ENCODE data around the gene DTX3. TPM values are rescaled to one million over a fixed set of nuclear protein-coding genes. Genes with fewer than 3 reads are reported as not detected.
"Not testable (repeated sequence)": the region's sequence is repeated elsewhere in the genome, so short reads cannot be mapped to it uniquely, and the experiment has no call there.

The DTX3 gene
- total RNA-seq, 2 experiments from 2014 or later = 15.4 to 17.8 TPM

DNA sequence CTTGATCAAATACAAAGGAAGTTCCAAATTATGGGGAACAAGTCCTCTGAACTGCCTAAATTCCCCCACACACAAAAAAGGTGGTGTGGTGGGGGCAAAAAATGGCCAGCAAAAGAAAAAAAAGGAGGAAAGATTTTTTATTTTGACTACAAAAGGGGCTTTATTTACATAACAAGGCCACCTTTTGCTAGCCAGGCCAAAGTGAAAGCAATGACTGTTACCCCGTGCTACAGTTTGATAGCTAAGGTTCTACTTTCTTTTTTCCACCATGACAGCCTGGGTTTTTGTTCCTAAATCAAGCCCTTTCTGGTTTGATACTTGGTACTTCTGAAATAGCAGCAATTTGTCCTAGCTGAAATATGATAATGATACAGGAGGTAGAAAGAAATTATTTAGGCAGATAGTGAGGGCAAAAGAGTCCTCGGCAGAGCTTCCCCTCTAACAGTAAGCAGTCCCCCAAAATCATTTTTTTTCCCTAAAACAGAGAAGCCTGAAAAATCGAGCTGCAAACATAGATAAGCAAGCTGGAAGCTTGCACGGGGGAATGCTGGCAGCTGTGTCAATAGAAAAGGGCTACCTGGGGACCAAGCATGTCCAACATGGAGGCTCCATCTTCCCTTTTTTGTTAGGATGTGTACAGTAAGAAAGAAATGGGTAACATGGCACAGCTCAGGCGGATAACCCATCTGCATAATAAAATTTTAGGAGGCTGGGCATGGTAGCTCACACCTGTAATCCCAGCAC lies 37.2 kb downstream of the DTX3 start:
- no peak for ATAC-seq
- Mint-ChIP-seq H3K36me3 (ENCODE audit: low read depth) (no peaks in the 10 kb centered on the region), H3K4me1 (ENCODE audit: low read depth) (no peaks in the 10 kb centered on the region), H3K4me3 (no peak overlapping the region), H3K9me3 (ENCODE audit: insufficient read depth) (peaks cover 4% of the 10 kb centered on the region), H3K27me3 (ENCODE audit: low read depth) (peaks cover 22% of the 10 kb centered on the region), H3K27ac (no peak overlapping the region)
- ChIA-PET CTCF (interaction anchor here (2.1 kb wide), 1 partner anchor 9 kb away, joined by 8 read pairs; the partner anchor contains the start of gene B4GALNT1), POLR2A (interaction anchor here (0.9 kb wide), 1 partner anchor 14 kb away, joined by 4 read pairs; no protein-coding TSS in a partner anchor)
- DNase-seq = no peak

DNA sequence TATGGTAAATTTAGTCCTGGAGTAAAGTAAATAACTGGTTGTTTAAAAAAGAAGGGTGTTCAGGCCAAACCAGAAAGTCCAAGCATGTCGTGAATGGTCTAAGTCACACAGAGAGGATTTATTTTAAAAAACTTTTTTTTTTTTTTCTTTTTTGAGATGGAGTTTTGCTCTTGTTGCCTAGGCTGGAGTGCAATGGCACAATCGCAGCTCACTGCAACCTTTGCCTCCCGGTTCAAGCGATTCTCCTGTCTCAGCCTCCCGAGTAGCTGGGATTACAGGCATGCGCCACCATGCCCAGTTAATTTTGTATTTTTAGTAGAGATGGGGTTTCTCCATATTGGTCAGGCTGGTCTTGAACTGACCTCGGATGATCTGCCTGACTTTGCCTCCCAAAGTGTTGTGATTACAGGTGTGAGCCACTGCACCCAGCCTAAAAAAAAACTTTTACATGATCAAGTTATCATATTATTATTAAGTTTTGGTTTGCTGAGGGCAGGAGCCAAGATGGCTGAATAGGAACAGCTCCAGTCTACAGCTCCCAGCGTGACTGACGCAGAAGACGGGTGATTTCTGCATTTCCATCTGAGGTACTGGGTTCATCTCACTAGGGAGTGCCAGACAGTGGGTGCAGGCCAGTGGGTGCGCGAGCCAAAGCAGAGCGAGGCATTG lies 41.5 kb downstream of the DTX3 start:
- CTCF ChIA-PET = interaction anchor here (1.0 to 1.1 kb wide), 2 partner anchors 18 to 40 kb away, joined by 3 read pairs; no protein-coding TSS in a partner anchor

DNA sequence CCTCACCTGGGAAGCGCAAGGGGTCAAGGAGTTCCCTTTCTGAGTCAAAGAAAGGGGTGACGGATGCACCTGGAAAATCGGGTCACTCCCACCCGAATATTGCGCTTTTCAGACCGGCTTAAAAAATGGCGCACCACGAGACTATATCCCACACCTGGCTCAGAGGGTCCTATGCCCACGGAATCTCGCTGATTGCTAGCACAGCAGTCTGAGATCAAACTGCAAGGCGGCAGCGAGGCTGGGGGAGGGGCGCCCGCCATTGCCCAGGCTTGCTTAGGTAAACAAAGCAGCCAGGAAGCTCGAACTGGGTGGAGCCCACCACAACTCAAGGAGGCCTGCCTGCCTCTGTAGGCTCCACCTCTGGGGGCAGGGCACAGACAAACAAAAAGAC lies 42.0 kb downstream of the DTX3 start:
- H3K27ac Mint-ChIP-seq, POLR2A ChIA-PET, CTCF ChIA-PET: not testable (repeated sequence)

More for the DNA sequence above, 41.5 kb downstream of the DTX3 start:
- H3K4me1 Mint-ChIP-seq (ENCODE audit: low read depth); H3K27me3 Mint-ChIP-seq (ENCODE audit: low read depth); H3K4me3 Mint-ChIP-seq; H3K27ac Mint-ChIP-seq; DNase-seq; POLR2A ChIA-PET; H3K36me3 Mint-ChIP-seq (ENCODE audit: low read depth); H3K9me3 Mint-ChIP-seq (ENCODE audit: insufficient read depth); ATAC-seq: not testable (repeated sequence)

DNA sequence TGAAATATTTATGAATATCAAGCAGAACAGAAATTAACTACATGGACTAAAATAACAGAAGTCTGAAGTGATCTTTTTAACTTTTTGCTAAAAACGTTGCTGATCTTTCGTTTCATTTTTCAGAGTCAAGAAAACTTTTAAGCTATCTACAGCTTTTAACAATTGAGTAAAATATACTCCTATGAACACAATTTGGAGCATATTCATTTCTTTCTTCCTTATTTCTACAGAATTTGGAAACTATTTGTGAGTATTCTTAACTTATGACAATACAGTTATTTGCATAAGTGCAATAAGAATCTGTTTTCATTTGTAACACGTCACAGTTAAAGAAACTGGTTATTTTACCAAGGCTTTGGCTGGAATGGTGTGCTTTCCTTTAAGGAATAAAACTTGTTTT lies 49.4 kb downstream of the DTX3 start:
- Mint-ChIP-seq H3K27ac (no peak overlapping the region), H3K27me3 (ENCODE audit: low read depth) (peaks cover 6% of the 10 kb centered on the region), H3K4me1 (ENCODE audit: low read depth) (no peaks in the 10 kb centered on the region), H3K36me3 (ENCODE audit: low read depth) (peaks cover 1% of the 10 kb centered on the region), H3K4me3 (no peak overlapping the region), H3K9me3 (ENCODE audit: insufficient read depth) (peaks cover 15% of the 10 kb centered on the region)
- DNase-seq (no peak), ATAC-seq (no peak)
- POLR2A ChIA-PET = no interaction called here
- CTCF ChIA-PET = no interaction called here

More for the DNA sequence above, 42.0 kb downstream of the DTX3 start:
- not testable (repeated sequence) for H3K9me3 Mint-ChIP-seq (ENCODE audit: insufficient read depth); H3K4me1 Mint-ChIP-seq (ENCODE audit: low read depth); H3K4me3 Mint-ChIP-seq; ATAC-seq; DNase-seq; H3K27me3 Mint-ChIP-seq (ENCODE audit: low read depth); H3K36me3 Mint-ChIP-seq (ENCODE audit: low read depth)

DNA sequence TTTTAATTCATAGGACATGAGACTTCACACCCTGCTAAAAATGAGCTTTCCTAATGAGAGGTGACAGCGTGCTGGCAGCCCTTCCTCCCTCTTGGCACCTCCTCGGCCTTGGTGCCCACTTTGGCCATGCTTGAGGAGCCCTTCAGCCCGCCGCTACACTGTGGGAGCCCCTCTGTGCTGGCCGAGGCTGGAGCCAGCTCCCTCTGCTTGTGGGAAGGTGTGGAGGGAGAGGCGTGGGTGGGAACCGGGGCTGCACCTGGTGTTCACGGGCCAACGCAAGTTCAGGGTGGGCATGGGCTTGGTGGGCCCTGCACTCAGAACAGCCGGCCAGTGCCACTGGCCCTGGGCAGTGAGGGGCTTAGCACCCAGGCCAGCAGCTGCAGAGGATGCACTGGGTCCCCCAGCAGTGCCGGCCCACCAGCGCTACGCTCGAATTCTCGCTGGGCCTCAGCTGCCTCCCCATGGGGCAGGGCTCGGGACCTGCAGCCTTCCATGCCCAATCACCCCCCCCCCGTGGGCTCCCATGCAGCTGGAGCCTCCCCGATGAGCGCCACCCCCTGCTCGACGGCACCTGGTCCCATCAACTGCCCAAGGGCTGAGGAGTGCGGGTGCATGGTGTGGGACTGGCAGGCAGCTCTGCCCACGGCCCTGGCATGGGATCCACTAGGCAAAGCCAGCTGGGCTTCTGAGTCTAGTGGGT lies 51.1 kb downstream of the DTX3 start:
- ATAC-seq = no peak
- CTCF ChIA-PET = no interaction called here
- no peak overlapping the region for H3K27ac Mint-ChIP-seq
- peaks cover 15% of the 10 kb centered on the region for H3K9me3 Mint-ChIP-seq (ENCODE audit: insufficient read depth)
- POLR2A ChIA-PET = interaction anchor here (0.6 kb wide), 1 partner anchor 384 kb away, joined by 3 read pairs; no protein-coding TSS in a partner anchor
- H3K4me1 Mint-ChIP-seq (ENCODE audit: low read depth) = no peaks in the 10 kb centered on the region
- DNase-seq = no peak
- H3K36me3 Mint-ChIP-seq (ENCODE audit: low read depth) = peaks cover 1% of the 10 kb centered on the region
- H3K4me3 Mint-ChIP-seq = no peak overlapping the region
- H3K27me3 Mint-ChIP-seq (ENCODE audit: low read depth) = peaks cover 6% of the 10 kb centered on the region

DNA sequence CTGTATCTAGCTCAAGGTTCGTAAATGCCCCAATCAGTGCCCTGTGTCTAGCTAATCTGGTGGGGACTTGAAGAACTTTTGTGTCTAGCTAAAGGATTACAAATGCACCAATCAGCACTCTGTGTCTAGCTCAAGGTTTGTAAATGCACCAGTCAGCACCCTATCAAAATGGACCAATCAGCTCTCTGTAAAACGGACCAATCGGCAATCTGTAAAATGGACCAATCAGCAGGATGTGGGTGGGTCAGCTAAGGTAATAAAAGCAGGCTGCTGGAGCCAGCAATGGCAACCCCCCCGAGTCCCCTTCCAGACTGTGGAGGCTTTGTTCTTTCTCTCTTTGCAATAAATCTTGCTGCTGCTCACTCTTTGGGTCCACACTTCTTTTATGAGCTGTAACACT lies 51.8 kb downstream of the DTX3 start:
- H3K36me3 Mint-ChIP-seq (ENCODE audit: low read depth); DNase-seq; H3K4me3 Mint-ChIP-seq; H3K27ac Mint-ChIP-seq; POLR2A ChIA-PET; H3K27me3 Mint-ChIP-seq (ENCODE audit: low read depth); H3K4me1 Mint-ChIP-seq (ENCODE audit: low read depth); ATAC-seq: not testable (repeated sequence)
- peaks cover 20% of the 10 kb centered on the region for H3K9me3 Mint-ChIP-seq (ENCODE audit: insufficient read depth)
- CTCF ChIA-PET = interaction anchor here (1.0 kb wide), 1 partner anchor 73 kb away, joined by 6 read pairs; no protein-coding TSS in a partner anchor

DNA sequence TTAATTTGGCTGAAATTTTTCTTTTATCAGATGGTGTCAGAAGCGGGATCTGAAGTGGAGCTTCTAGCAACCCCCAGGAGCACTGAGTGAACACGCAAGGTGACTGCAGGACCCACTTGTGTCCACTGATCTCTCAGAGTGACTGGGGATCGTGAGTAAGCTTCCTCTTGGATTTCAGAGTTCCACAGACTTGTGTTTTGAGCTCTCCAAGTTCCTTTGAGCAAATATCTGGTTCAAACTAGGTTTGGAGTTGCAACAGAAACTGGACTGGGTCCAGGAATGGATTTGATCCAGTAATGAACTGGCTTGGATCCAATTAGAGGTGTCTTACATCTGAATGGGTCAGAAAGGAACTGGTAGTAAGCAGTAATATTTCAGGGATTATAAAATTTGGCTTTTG lies 53.1 kb downstream of the DTX3 start:
- H3K4me3 Mint-ChIP-seq = no peak overlapping the region
- peaks cover 6% of the 10 kb centered on the region for H3K27me3 Mint-ChIP-seq (ENCODE audit: low read depth)
- H3K9me3 Mint-ChIP-seq (ENCODE audit: insufficient read depth) = peaks cover 19% of the 10 kb centered on the region
- CTCF ChIA-PET = interaction anchor here (1.0 kb wide), 1 partner anchor 74 kb away, joined by 6 read pairs; no protein-coding TSS in a partner anchor
- H3K4me1 Mint-ChIP-seq (ENCODE audit: low read depth) = no peaks in the 10 kb centered on the region
- POLR2A ChIA-PET = no interaction called here
- no peak for ATAC-seq
- DNase-seq = no peak
- no peak overlapping the region for H3K27ac Mint-ChIP-seq
- peaks cover 1% of the 10 kb centered on the region for H3K36me3 Mint-ChIP-seq (ENCODE audit: low read depth)

DNA sequence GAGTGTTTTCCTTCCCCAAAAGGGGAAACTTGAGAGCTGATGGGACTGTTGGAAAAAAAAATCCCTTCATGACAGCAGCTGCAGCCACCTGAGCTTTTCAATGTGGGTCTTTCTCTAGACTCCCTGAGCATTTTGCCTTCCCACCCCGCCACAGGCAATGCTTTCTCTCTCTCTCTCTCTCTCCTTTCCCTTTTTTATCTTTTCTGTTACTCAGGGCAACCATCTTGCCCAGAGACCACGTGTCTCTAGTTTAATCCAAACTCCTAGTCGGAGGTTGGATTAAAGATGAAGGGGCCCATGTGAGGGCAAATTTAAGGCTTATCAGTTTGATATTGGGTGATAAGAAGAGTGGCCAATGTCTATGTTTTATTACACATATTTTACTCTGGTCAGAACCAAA lies 54.3 kb downstream of the DTX3 start:
- CTCF ChIA-PET = no interaction called here
- H3K4me3 Mint-ChIP-seq = no peak overlapping the region

More for the DNA sequence above, 54.3 kb downstream of the DTX3 start:
- Mint-ChIP-seq H3K27me3 (ENCODE audit: low read depth) (peaks cover 6% of the 10 kb centered on the region), H3K4me1 (ENCODE audit: low read depth) (no peaks in the 10 kb centered on the region), H3K36me3 (ENCODE audit: low read depth) (peaks cover 1% of the 10 kb centered on the region), H3K9me3 (ENCODE audit: insufficient read depth) (peaks cover 15% of the 10 kb centered on the region), H3K27ac (no peak overlapping the region)
- DNase-seq (no peak), ATAC-seq (no peak)
- POLR2A ChIA-PET = no interaction called here

Other genes with a start within 250 kb of the DTX3 start
- 10 to 100 TPM; 59.0 to 61.7 TPM for gene R3HDM2, start 173.8 kb upstream of the DTX3 start, total RNA-seq
- not detected for gene INHBC, start 170.0 kb upstream of the DTX3 start, total RNA-seq
- gene INHBE, start 149.5 kb upstream of the DTX3 start, total RNA-seq = not detected
- 1 to 10 TPM in 1 of 2 experiments, under 1 TPM in 1; 0.68 to 1.9 TPM for gene GLI1, start 145.0 kb upstream of the DTX3 start, total RNA-seq
- gene ARHGAP9, start 125.0 kb upstream of the DTX3 start, total RNA-seq = 100 to 1,000 TPM; 243 to 248 TPM
- 100 to 1,000 TPM; 275 to 291 TPM for gene MARS1, start 116.8 kb upstream of the DTX3 start, total RNA-seq
- gene DDIT3, start 84.3 kb upstream of the DTX3 start, total RNA-seq = 10 to 100 TPM; 14.9 to 15.0 TPM
- 10 to 100 TPM; 68.4 to 71.4 TPM for gene MBD6, start 82.0 kb upstream of the DTX3 start, total RNA-seq
- 10 to 100 TPM; 89.3 to 96.5 TPM for gene DCTN2, start 57.6 kb upstream of the DTX3 start, total RNA-seq
- gene KIF5A, start 54.8 kb upstream of the DTX3 start, total RNA-seq = 1 to 10 TPM in 1 of 2 experiments, under 1 TPM in 1; 0.99 to 1.4 TPM
- 10 to 100 TPM; 16.8 to 17.9 TPM for gene PIP4K2C, start 13.6 kb upstream of the DTX3 start, total RNA-seq
- under 1 TPM; 0.37 TPM for gene ARHGEF25, start 6.6 kb downstream of the DTX3 start, total RNA-seq
- gene B4GALNT1, start 28.4 kb downstream of the DTX3 start, total RNA-seq = under 1 TPM; 0.84 to 0.99 TPM
- gene OS9, start 89.3 kb downstream of the DTX3 start, total RNA-seq = 100 to 1,000 TPM; 100 to 107 TPM
- gene AGAP2, start 133.9 kb downstream of the DTX3 start, total RNA-seq = 10 to 100 TPM; 68.6 to 72.5 TPM
- gene TSPAN31, start 140.2 kb downstream of the DTX3 start, total RNA-seq = 10 to 100 TPM; 12.9 to 13.3 TPM
- 100 to 1,000 TPM; 132 to 146 TPM for gene CDK4, start 147.5 kb downstream of the DTX3 start, total RNA-seq
- gene MARCHF9, start 150.3 kb downstream of the DTX3 start, total RNA-seq = 10 to 100 TPM; 23.6 to 24.4 TPM
- 1 to 10 TPM; 2.3 to 2.6 TPM for gene CYP27B1, start 162.3 kb downstream of the DTX3 start, total RNA-seq
- gene METTL1, start 167.3 kb downstream of the DTX3 start, total RNA-seq = 10 to 100 TPM; 26.3 to 28.8 TPM
- 1 to 10 TPM; 3.1 to 3.2 TPM for gene EEF1AKMT3, start 167.8 kb downstream of the DTX3 start, total RNA-seq
- 10 to 100 TPM; 35.0 to 35.8 TPM for gene TSFM, start 178.0 kb downstream of the DTX3 start, total RNA-seq
- 1 to 10 TPM; 2.3 to 2.5 TPM for gene AVIL, start 213.9 kb downstream of the DTX3 start, total RNA-seq
- gene CTDSP2, start 241.9 kb downstream of the DTX3 start, total RNA-seq = 100 to 1,000 TPM; 100 to 114 TPM